Measurements from ENCODE around the gene TYW3.
"Not testable (repeated sequence)": the region's sequence is repeated elsewhere in the genome, so short reads cannot be mapped to it uniquely, and the experiment has no call there.

DNA sequence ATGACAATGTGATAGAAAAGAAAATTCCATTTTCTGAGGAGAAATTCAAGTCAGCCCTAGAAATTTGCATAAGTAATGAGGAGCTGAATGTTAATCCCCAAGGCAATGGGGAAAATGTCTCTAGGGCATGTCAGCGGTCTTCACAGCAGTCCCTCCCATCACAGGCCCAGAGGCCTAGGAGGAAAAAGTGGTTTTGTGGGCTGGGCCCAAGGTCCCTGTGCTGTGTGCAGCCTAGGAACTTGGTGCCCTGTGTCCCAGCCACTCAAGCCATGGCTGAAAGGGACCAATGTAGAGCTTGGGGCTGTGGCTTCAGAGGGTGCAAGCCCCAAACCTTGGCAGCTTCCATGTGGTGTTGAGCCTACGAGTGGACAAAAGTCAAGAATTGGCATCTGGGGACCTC, 23.7 kb downstream of the TYW3 start:
- TF ChIP-seq POLR2A (IDR thresholded peaks at IDR 0.05; ENCODE audit: low read length); GATA1 (IDR thresholded peaks at IDR 0.05; ENCODE audit: low read depth, low read length): not testable (repeated sequence)
